HuH-7.5 (cell line): ENCODE measurements around the gene SLC28A3.

Experiments
- DNase-seq: peaks from one replicate; pipeline ENCODE4 v3.0.0; 2011; ENCODE audit warnings: low spot score

The SLC28A3 gene

DNA sequence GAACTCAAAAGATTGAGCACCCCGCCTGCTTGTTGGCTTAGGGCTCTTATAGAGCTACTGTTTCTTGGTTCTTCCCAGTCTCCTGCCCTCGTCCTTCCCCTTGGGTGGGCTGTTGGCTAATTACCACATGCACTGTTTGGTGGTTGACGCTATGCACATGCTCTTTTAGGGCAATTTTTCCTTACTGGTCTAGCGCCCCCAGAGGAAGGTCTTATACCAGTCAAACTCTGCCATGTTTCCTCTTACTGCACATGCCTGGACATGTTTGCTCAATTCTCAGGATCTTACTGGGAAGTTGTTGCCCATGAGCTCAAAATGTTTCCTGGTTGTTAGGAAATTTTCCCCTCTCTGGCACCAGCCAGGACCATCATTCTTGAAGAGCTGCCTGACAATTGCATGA, 101.9 kb downstream of the SLC28A3 start:
- no peak for DNase-seq

DNA sequence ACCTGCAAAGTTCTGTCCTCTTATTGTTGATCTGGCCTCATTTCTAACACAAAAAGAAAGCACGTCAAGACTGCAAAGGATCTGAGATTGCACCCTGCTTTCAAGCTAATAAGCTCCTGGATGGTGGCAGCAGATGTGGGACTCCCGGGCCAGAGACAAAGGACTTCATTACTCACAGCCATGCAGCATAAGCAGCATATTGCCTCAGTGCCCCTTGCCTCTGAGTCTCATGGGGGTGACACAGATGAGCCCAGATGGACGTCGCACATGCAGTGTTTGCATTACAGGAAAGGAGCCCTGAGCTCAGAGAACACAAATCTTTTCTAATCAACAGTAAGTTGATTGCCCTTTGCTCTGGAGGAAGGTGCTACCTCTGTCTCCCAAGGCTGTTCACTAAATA, 105.0 kb downstream of the SLC28A3 start:
- DNase-seq, result no peak

GRCh38 chr9:84230355-84231145, 110.0 kb downstream of the SLC28A3 start:
- DNase-seq, result no peak

DNA sequence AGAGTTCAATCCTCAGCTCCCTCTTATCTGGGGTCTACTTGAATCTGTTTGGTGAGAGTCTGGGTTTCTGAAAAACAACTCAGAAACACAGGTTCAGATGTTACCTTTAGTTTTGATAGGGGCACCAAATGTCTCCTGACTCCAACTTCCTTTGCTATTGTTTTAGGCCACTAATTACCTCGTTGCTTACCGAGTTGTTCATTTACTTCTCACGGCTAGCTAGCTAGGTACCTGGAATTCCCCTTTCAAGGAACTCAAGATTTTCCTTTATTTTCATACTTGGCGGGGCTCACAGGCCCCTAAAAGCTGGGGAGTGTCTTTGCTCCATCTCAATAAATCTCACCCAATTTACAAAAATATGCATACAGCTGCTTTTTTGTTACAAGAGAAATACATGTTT, 111.4 kb downstream of the SLC28A3 start:
- DNase-seq, result no peak

- no peak for DNase-seq
Measured at GRCh38 chr9:84228130-84228720, 112.3 kb downstream of the SLC28A3 start.

DNA sequence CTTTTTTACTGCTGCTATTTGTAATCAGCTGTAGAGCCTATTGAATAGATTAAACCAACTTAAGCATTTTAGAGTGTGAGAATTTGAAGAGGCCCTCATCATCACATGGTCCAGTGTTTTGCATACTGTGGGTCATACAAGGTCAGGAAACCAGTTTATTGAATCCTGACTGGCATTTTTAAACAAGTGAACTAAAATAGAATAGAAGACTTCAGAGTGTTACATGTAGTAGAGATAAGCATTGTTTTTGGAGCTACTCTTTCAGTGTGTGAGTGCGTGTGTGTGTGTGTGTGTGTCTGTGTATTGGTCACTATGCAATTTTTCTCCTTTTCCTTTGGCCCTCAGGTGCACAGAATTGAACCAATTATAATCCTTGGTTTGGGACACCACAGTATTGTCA, 114.4 kb downstream of the SLC28A3 start:
- DNase-seq, result no peak
